Activated gamma-delta T cell (primary cell): ENCODE data around the gene SRSF7.

Experiments
- DNase-seq: peaks from one replicate; lab custom pipeline; 2025; lab: John Stamatoyannopoulos, UW

SRSF7 gene

GRCh38 chr2:38701542-38701941 is 49.6 kb downstream of the SRSF7 start:
- no peak for DNase-seq

GRCh38 chr2:38700881-38701458 is 50.2 kb downstream of the SRSF7 start:
- no peak for DNase-seq

GRCh38 chr2:38700113-38700785 is 50.9 kb downstream of the SRSF7 start:
- no peak for DNase-seq

DNA sequence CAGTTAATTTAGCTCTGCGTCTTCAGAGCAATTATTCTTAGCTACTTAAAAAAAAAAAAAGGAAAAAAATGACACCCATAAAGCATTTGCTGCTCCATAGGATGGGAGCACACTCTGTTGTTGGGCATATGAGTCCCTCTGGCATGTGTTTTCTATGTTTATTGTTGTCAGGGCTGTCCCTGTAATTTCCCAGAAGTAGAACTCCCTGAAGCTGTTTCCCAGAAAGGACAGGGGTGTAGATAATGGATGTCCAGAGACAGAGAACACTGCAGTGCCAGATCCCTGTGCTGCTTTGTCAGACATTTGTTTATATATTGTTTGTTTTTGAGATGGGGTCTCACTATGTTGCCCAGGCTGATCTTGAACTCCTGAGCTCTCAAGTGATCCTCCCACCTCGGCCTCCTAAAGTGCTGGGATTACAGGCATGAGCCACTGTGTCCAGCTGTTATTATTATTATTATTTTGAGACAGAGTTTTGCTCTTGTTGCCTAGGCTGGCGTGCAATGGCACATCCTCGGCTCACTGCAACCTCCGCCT is 52.6 kb downstream of the SRSF7 start:
- DNase-seq, result no peak

GRCh38 chr2:38697116-38697840 is 53.9 kb downstream of the SRSF7 start:
- DNase-seq, result no peak
